OCI-LY7 (cell line): ENCODE results near the gene NCKAP5. TPM values are rescaled to one million over a fixed set of nuclear protein-coding genes. Genes with fewer than 3 reads are reported as not detected.

Experiments used
- BruUV-seq: library from RNA; stranded (reverse); fragments of 400-500 nt; replicated peaks from 2 replicates; lab custom pipeline; 2021; lab: Mats Ljungman, UMichigan
- CTCF ChIA-PET: fragments of 300-600 bp; sonication (Branson Sonifier 250); formaldehyde crosslinking; loops from one replicate; lab custom pipeline; 2022; ENCODE audit warnings: antibody characterized with exemption; ENCODE audit not compliant: unreplicated experiment; lab: Charles Lee
- POLR2A ChIA-PET: fragments of 300-600 bp; sonication (Branson Sonifier 250); formaldehyde crosslinking; loops from one replicate; lab custom pipeline; 2022; ENCODE audit warnings: antibody characterized with exemption; lab: Charles Lee
- DNase-seq: peaks from one replicate; pipeline ENCODE4 v3.0.0-alpha.2; 2015; ENCODE audit warnings: low spot score
- H2AFZ ChIP-seq: fragments of 200-600 bp; sonication (generic), shearing (Covaris generic); 2 replicates; pipeline ENCODE4 v1.6.1; 2014; ENCODE audit warnings: mild to moderate bottlenecking, antibody characterized with exemption, low read length, moderate library complexity
- H3K27ac ChIP-seq: fragments of 200-600 bp; sonication (generic); 2 replicates; pipeline ENCODE4 v1.5.1; 2014; ENCODE audit warnings: mixed run types, low read depth, mild to moderate bottlenecking, moderate library complexity, low read length, inconsistent platforms; ENCODE audit not compliant: poor library complexity, severe bottlenecking
- H3K36me3 ChIP-seq: fragments of 200-600 bp; sonication (generic); 2 replicates; pipeline ENCODE4 v1.6.1; 2014; ENCODE audit warnings: mild to moderate bottlenecking, antibody characterized with exemption, low read length, moderate library complexity, mixed read lengths; ENCODE audit not compliant: insufficient read depth
- H3K4me1 ChIP-seq: fragments of 200-600 bp; sonication (generic); 2 replicates; pipeline ENCODE4 v1.5.1; 2014; ENCODE audit warnings: mild to moderate bottlenecking, low read length; ENCODE audit not compliant: insufficient read depth, poor library complexity, severe bottlenecking
- H3K4me2 ChIP-seq: fragments of 200-600 bp; sonication (generic); 2 replicates; pipeline ENCODE4 v1.6.1; 2014; ENCODE audit warnings: mild to moderate bottlenecking, low read length
- H3K4me3 ChIP-seq: fragments of 200-600 bp; sonication (generic); 2 replicates; pipeline ENCODE4 v1.5.1; 2014; ENCODE audit warnings: mild to moderate bottlenecking, low read depth, low read length; ENCODE audit not compliant: poor library complexity, severe bottlenecking
- H3K79me2 ChIP-seq: fragments of 200-600 bp; sonication (generic); 2 replicates; pipeline ENCODE4 v1.6.1; 2016; ENCODE audit warnings: low read depth, mild to moderate bottlenecking, low read length, moderate library complexity, mixed read lengths; ENCODE audit not compliant: insufficient read depth
- H3K9me2 ChIP-seq: fragments of 200-600 bp; sonication (generic); 2 replicates; pipeline ENCODE4 v1.6.1; 2016; ENCODE audit warnings: mild to moderate bottlenecking, low read length, mixed read lengths; ENCODE audit not compliant: insufficient read depth
- H3K9me3 ChIP-seq: fragments of 200-600 bp; sonication (generic); 2 replicates; pipeline ENCODE4 v1.6.1; 2014; ENCODE audit warnings: mild to moderate bottlenecking, mixed run types, low read length, mixed read lengths
- H4K20me1 ChIP-seq: fragments of 200-600 bp; sonication (generic); 2 replicates; pipeline ENCODE4 v1.6.1; 2014; ENCODE audit warnings: mild to moderate bottlenecking, antibody characterized with exemption, low read length, moderate library complexity, mixed read lengths; ENCODE audit not compliant: insufficient read depth
- EZH2phosphoT487 ChIP-seq: fragments of 200-600 bp; sonication (generic); IDR thresholded peaks from 2 replicates; pipeline ENCODE4 v1.6.1; 2018; ENCODE audit warnings: low read depth, borderline replicate concordance, mild to moderate bottlenecking, mixed run types, antibody characterized with exemption, low read length, moderate library complexity, mixed read lengths
- intact Hi-C: fragments of 100-400 bp; cut with micrococcal nuclease; formaldehyde crosslinking; loops from one replicate; pipeline ENCODE4 v1.10.0; 2022; ENCODE audit not compliant: unreplicated experiment
- total RNA-seq, 2 experiments: library from RNA; depleted of rRNA in 1 of 2; stranded (reverse); fragments of >200 nt in 1 of 2; shearing (Covaris generic) in 1 of 2; gene quantifications; 2 replicates each; pipeline ENCODE4 v1.2.3, GENCODE V29; 2014 to 2022
- TF ChIP-seq, protein P1 (sequence below): fragments of 200-600 bp; sonication (generic); conservative IDR thresholded peaks from 2 replicates; pipeline ENCODE4 v1.5.1; 2014; ENCODE audit warnings: mild to moderate bottlenecking, antibody characterized with exemption, low read length, moderate library complexity, mixed read lengths

NCKAP5 gene
- total RNA-seq, 2 experiments from 2014 or later = not detected

GRCh38 chr2:133605011-133605765, 36.9 kb upstream of the NCKAP5 start:
- no peak for DNase-seq
- Histone ChIP-seq H4K20me1 (no peaks in the 10 kb centered on the region), H3K9me3 (no peaks in the 10 kb centered on the region), H3K4me2 (no peak overlapping the region), H3K27ac (no peak overlapping the region), H3K4me1 (no peaks in the 10 kb centered on the region), H3K36me3 (no peaks in the 10 kb centered on the region), H3K4me3 (no peak overlapping the region), H3K79me2 (no peaks in the 10 kb centered on the region), H3K9me2 (no peaks in the 10 kb centered on the region), H2AFZ (no peak overlapping the region)
- POLR2A ChIA-PET = no interaction called here
- intact Hi-C loops = no loop called here
- CTCF ChIA-PET = no interaction called here
- BruUV-seq = no TSS peak
- TF ChIP-seq, protein P1, sequence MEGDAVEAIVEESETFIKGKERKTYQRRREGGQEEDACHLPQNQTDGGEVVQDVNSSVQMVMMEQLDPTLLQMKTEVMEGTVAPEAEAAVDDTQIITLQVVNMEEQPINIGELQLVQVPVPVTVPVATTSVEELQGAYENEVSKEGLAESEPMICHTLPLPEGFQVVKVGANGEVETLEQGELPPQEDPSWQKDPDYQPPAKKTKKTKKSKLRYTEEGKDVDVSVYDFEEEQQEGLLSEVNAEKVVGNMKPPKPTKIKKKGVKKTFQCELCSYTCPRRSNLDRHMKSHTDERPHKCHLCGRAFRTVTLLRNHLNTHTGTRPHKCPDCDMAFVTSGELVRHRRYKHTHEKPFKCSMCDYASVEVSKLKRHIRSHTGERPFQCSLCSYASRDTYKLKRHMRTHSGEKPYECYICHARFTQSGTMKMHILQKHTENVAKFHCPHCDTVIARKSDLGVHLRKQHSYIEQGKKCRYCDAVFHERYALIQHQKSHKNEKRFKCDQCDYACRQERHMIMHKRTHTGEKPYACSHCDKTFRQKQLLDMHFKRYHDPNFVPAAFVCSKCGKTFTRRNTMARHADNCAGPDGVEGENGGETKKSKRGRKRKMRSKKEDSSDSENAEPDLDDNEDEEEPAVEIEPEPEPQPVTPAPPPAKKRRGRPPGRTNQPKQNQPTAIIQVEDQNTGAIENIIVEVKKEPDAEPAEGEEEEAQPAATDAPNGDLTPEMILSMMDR = no peak
- TF ChIP-seq EZH2phosphoT487 = no peak

DNA sequence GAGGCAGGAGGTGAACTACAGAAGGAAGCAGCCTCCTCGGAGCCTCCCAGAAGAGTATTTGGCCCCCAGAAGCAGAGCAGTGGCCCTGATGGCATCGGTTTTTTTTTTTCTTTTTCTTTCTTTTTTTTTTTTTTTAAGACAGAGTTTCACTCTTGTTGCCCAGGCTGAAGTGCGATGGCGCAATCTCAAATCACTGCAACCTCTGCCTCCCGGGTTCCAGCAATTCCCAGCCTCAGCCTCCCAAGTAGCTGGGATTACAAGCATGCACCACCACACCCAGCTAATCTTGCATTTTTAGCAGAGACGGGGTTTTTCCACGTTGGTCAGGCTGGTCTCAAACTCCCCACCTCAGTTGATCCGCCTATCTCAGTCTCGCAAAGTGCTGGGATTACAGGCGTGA, 34.8 kb upstream of the NCKAP5 start:
- H3K4me2 ChIP-seq = no peak overlapping the region
- ChIA-PET CTCF (no interaction called here), POLR2A (interaction anchor here (0.6 kb wide), 1 partner anchor 32 kb away, joined by 3 read pairs; no protein-coding TSS in a partner anchor)
- no peak overlapping the region for H3K4me3 ChIP-seq
- no peaks in the 10 kb centered on the region for H4K20me1 ChIP-seq
- no peaks in the 10 kb centered on the region for H3K36me3 ChIP-seq
- no peak overlapping the region for H2AFZ ChIP-seq
- no peak for DNase-seq
- H3K79me2 ChIP-seq = no peaks in the 10 kb centered on the region
- intact Hi-C loops = no loop called here
- no peaks in the 10 kb centered on the region for H3K9me2 ChIP-seq
- no peak for TF ChIP-seq EZH2phosphoT487
- TF ChIP-seq, protein P1 = no peak
- H3K27ac ChIP-seq = no peak overlapping the region
- H3K9me3 ChIP-seq = no peaks in the 10 kb centered on the region
- BruUV-seq = no TSS peak
- no peaks in the 10 kb centered on the region for H3K4me1 ChIP-seq

GRCh38 chr2:133602538-133602937, 34.3 kb upstream of the NCKAP5 start:
- H2AFZ ChIP-seq = no peak overlapping the region
- H3K79me2 ChIP-seq = no peaks in the 10 kb centered on the region
- H3K9me2 ChIP-seq = no peaks in the 10 kb centered on the region
- no peak overlapping the region for H3K4me2 ChIP-seq
- POLR2A ChIA-PET = interaction anchor here (0.6 kb wide), 1 partner anchor 33 kb away, joined by 3 read pairs; no protein-coding TSS in a partner anchor
- TF ChIP-seq, protein P1 = no peak
- no peak for TF ChIP-seq EZH2phosphoT487
- intact Hi-C loops = no loop called here
- no peak for DNase-seq
- H3K27ac ChIP-seq = no peak overlapping the region
- no peaks in the 10 kb centered on the region for H3K9me3 ChIP-seq
- H3K4me3 ChIP-seq = no peak overlapping the region
- H3K4me1 ChIP-seq = no peaks in the 10 kb centered on the region
- no peaks in the 10 kb centered on the region for H3K36me3 ChIP-seq
- BruUV-seq = no TSS peak
- no peaks in the 10 kb centered on the region for H4K20me1 ChIP-seq
- CTCF ChIA-PET = no interaction called here
